HepG2 (cell line): ENCODE results near the gene RHEBL1. TPM values are rescaled to one million over a fixed set of nuclear protein-coding genes. Genes with fewer than 3 reads are reported as not detected.
A peak's percentile ranks its signal among the peaks of the same experiment; 100 is the strongest.

Experiments used
- ARID2 ChIP-seq: sonication (generic); formaldehyde crosslinking; IDR thresholded peaks from 2 replicates; pipeline ENCODE4 v1.8.1; 2022; ENCODE audit warnings: mild to moderate bottlenecking, missing genetic modification reagents, borderline replicate concordance
- ATM ChIP-seq: fragments of 450-650 bp; IDR thresholded peaks from 2 replicates; pipeline ENCODE4 v1.7.1; 2017; ENCODE audit warnings: mild to moderate bottlenecking, borderline replicate concordance
- E2F1 ChIP-seq: sonication (generic); formaldehyde crosslinking; IDR thresholded peaks from 2 replicates; pipeline ENCODE4 v1.5.0; 2020; ENCODE audit warnings: missing genetic modification reagents
- E2F5 ChIP-seq: sonication (generic); formaldehyde crosslinking; conservative IDR thresholded peaks from 2 replicates; pipeline ENCODE4 v1.4.0; 2020; ENCODE audit warnings: missing genetic modification reagents
- ELF3 ChIP-seq: IDR thresholded peaks from 2 replicates; pipeline ENCODE4 v1.6.1; 2016; ENCODE audit warnings: missing genetic modification reagents, missing compliant biosample characterization
- FOXA1 ChIP-seq, 2 experiments: fragments of 450-650 bp in 1 of 2; sonication (generic) in 1 of 2; formaldehyde crosslinking in 1 of 2; IDR thresholded peaks; 2 replicates each; pipeline versions ENCODE4 v1.4.0 to v1.6.1; 2016 to 2020; ENCODE audit warnings: missing genetic modification reagents in 1 of 2
- FOXO4 ChIP-seq: sonication (generic); formaldehyde crosslinking; conservative IDR thresholded peaks from 2 replicates; pipeline ENCODE4 v1.8.1; 2023; ENCODE audit warnings: missing genetic modification reagents
- GATAD1 ChIP-seq: IDR thresholded peaks from 2 replicates; pipeline ENCODE4 v1.6.1; 2016; ENCODE audit warnings: missing genetic modification reagents, missing compliant biosample characterization
- HNRNPL ChIP-seq: fragments of 200-400 bp; formaldehyde crosslinking; IDR thresholded peaks from 2 replicates; pipeline ENCODE4 v1.6.1; 2017; ENCODE audit warnings: mild to moderate bottlenecking, low read depth, low read length
- KMT2B ChIP-seq: IDR thresholded peaks from 2 replicates; pipeline ENCODE4 v1.6.1; 2016; ENCODE audit warnings: missing genetic modification reagents, missing compliant biosample characterization
- MAF1 ChIP-seq: sonication (generic); formaldehyde crosslinking; IDR thresholded peaks from 2 replicates; pipeline ENCODE4 v1.5.0; 2020; ENCODE audit warnings: missing genetic modification reagents, borderline replicate concordance
- MAZ ChIP-seq, 2 experiments: sonication (generic) in 1 of 2; formaldehyde crosslinking in 1 of 2; IDR thresholded peaks; 2 replicates each; pipeline versions ENCODE4 v1.5.0 to v1.6.1; 2012 to 2020; ENCODE audit warnings: low read depth in 2 of 2, mild to moderate bottlenecking in 2 of 2, borderline replicate concordance in 1 of 2, improper control_type of control experiment in 1 of 2, low read length in 1 of 2, missing genetic modification reagents in 1 of 2, moderate library complexity in 1 of 2
- MEF2D ChIP-seq: sonication (generic); formaldehyde crosslinking; IDR thresholded peaks from 2 replicates; pipeline ENCODE4 v1.5.1; 2020; ENCODE audit warnings: mild to moderate bottlenecking, missing genetic modification reagents
- MEIS2 ChIP-seq: sonication (generic); formaldehyde crosslinking; IDR thresholded peaks from 2 replicates; pipeline ENCODE4 v1.9.0; 2021; ENCODE audit warnings: mild to moderate bottlenecking, missing genetic modification reagents
- MLX ChIP-seq: IDR thresholded peaks from 2 replicates; pipeline ENCODE4 v1.6.1; 2016
- NFKBIZ ChIP-seq: IDR thresholded peaks from 2 replicates; pipeline ENCODE4 v1.6.1; 2018; ENCODE audit warnings: missing genetic modification reagents, missing compliant biosample characterization
- PHB2 ChIP-seq: fragments of 450-650 bp; IDR thresholded peaks from 2 replicates; pipeline ENCODE4 v1.6.1; 2018; ENCODE audit not compliant: partially characterized antibody
- SIN3A ChIP-seq: IDR thresholded peaks from 2 replicates; pipeline ENCODE4 v1.6.1; 2011; ENCODE audit warnings: low read depth, mild to moderate bottlenecking, control low read depth, low read length, borderline replicate concordance
- TP53 ChIP-seq: sonication (generic); formaldehyde crosslinking; conservative IDR thresholded peaks from 2 replicates; pipeline ENCODE4 v1.4.0; 2020; ENCODE audit warnings: missing genetic modification reagents
- U2AF1 ChIP-seq: fragments of 200-400 bp; formaldehyde crosslinking; optimal IDR thresholded peaks from 2 replicates; pipeline ENCODE3; 2017; ENCODE audit warnings: mild to moderate bottlenecking, low read depth, low read length
- XRCC5 ChIP-seq: fragments of 200-400 bp; formaldehyde crosslinking; optimal IDR thresholded peaks from 2 replicates; pipeline ENCODE3; 2017; ENCODE audit warnings: mild to moderate bottlenecking, low read length
- ZBTB7A ChIP-seq: sonication (generic); formaldehyde crosslinking; IDR thresholded peaks from 2 replicates; pipeline ENCODE4 v1.8.0; 2022; ENCODE audit warnings: mild to moderate bottlenecking, missing genetic modification reagents
- ZFAT ChIP-seq: sonication (generic); formaldehyde crosslinking; conservative IDR thresholded peaks from 2 replicates; pipeline ENCODE4 v1.8.1; 2023; ENCODE audit warnings: missing genetic modification reagents, inconsistent platforms
- ZNF225 ChIP-seq: sonication (generic); formaldehyde crosslinking; IDR thresholded peaks from 2 replicates; pipeline ENCODE4 v1.4.0; 2020; ENCODE audit warnings: mild to moderate bottlenecking, missing genetic modification reagents
- ZNF569 ChIP-seq: sonication (generic); formaldehyde crosslinking; IDR thresholded peaks from 2 replicates; pipeline ENCODE4 v1.5.0; 2020; ENCODE audit warnings: mild to moderate bottlenecking, missing genetic modification reagents, moderate library complexity, borderline replicate concordance
- ZNF615 ChIP-seq: sonication (generic); formaldehyde crosslinking; IDR thresholded peaks from 2 replicates; pipeline ENCODE4 v1.5.0; 2020; ENCODE audit warnings: mild to moderate bottlenecking, missing genetic modification reagents, borderline replicate concordance
- polyA plus RNA-seq, 8 experiments: library from polyadenylated mRNA; depleted of rRNA in 3 of 8; stranded (reverse) in 7 of 8; unstranded in 1 of 8; fragments of >200 nt; fragmentation: Illumina TruSeq in 4 of 8; extraction: Trizol in 4 of 8; gene quantifications; 2 replicates each; pipeline versions ENCODE4 v1.2.1 to v1.2.3, GENCODE V29; 2011 to 2016; ENCODE audit warnings: low read depth in 4 of 8, missing spikeins in 1 of 8, mixed read lengths in 1 of 8; ENCODE audit not compliant: insufficient read depth in 1 of 8
- total RNA-seq, 5 experiments: library from RNA; depleted of rRNA; stranded (reverse); fragments of >200 nt; fragmentation: Illumina TruSeq; extraction: Trizol; gene quantifications; 2 replicates each; pipeline ENCODE4 v1.2.3, GENCODE V29; 2016; ENCODE audit warnings: low read depth in 1 of 5

RHEBL1 gene
- total and polyA plus RNA-seq, 2 of the 13 experiments (the other 11 are each of a cell fraction or from before 2014, with no cell fraction given) = 1.4 to 2.5 TPM

GRCh38 chr12:49060237-49061156, 9.3 kb downstream of the RHEBL1 start, which contains the start of gene KMT2D (continued):
- TF ChIP-seq MEIS2 (CRISPR knock-in tag) (peak; percentile 77), MEF2D (peak; percentile 93), E2F1 (CRISPR knock-in tag) (no peak), TP53 (no peak), NFKBIZ (CRISPR knock-in tag) (no peak), GATAD1 (peak; percentile 89), E2F5 (CRISPR knock-in tag) (peak; percentile 60), ELF3 (CRISPR knock-in tag) (no peak; the same call in 1 of the 2 replicates), MAZ (IDR thresholded peaks at IDR 0.05; ENCODE audit: borderline replicate concordance, low read depth, low read length) (peak; percentile 96), MAZ (CRISPR knock-in tag; IDR thresholded peaks at IDR 0.05; ENCODE audit: low read depth) (peak; percentile 96), ZBTB7A (CRISPR knock-in tag) (peak; percentile 56), HNRNPL (peak; percentile 78; the same call in 1 of the 2 replicates), FOXA1 (IDR thresholded peaks at IDR 0.05) (no peak), FOXA1 (CRISPR knock-in tag; IDR thresholded peaks at IDR 0.05) (peak; percentile 53; the same call in 1 of the 2 replicates), MAF1 (CRISPR knock-in tag) (no peak), ZNF615 (CRISPR knock-in tag) (peak; percentile 80), ZNF225 (CRISPR knock-in tag) (peak; percentile 71), FOXO4 (CRISPR knock-in tag) (no peak), ZFAT (CRISPR knock-in tag) (0 out of 2 replicates have a peak, but pooled peaks have one; percentile 25), SIN3A (peak; percentile 80; the same call in 1 of the 2 replicates), U2AF1 (peak; percentile 83), ATM (no peak), ARID2 (CRISPR knock-in tag) (0 out of 2 replicates have a peak, but pooled peaks have one; percentile 59), XRCC5 (peak; percentile 97), ZNF569 (CRISPR knock-in tag) (no peak), PHB2 (no peak), KMT2B (peak; percentile 96), MLX (CRISPR knock-in tag) (no peak)
